Ishikawa (cell line): ENCODE data around the gene BEND6.

Source experiments
- CEBPB ChIP-seq: IDR thresholded peaks from 2 replicates; pipeline ENCODE4 v1.6.1; 2012
- CREB1 ChIP-seq: IDR thresholded peaks from 2 replicates; pipeline ENCODE4 v1.6.1; 2012; ENCODE audit warnings: low read depth
- EGR1 ChIP-seq: IDR thresholded peaks from 2 replicates; pipeline ENCODE4 v1.6.1; 2012
- EP300 ChIP-seq: IDR thresholded peaks from 2 replicates; pipeline ENCODE4 v1.6.1; 2012; ENCODE audit warnings: borderline replicate concordance
- FOXM1 ChIP-seq: IDR thresholded peaks from 2 replicates; pipeline ENCODE4 v1.6.1; 2012; ENCODE audit warnings: low read depth, borderline replicate concordance
- MAX ChIP-seq: IDR thresholded peaks from 2 replicates; pipeline ENCODE4 v1.6.1; 2012
- NFIC ChIP-seq: IDR thresholded peaks from 2 replicates; pipeline ENCODE4 v1.6.1; 2012
- RAD21 ChIP-seq: IDR thresholded peaks from 2 replicates; pipeline ENCODE4 v1.6.1; 2012; ENCODE audit warnings: low read depth
- REST ChIP-seq: IDR thresholded peaks from 2 replicates; pipeline ENCODE4 v1.6.1; 2012; ENCODE audit warnings: low read depth, mild to moderate bottlenecking
- TAF1 ChIP-seq: IDR thresholded peaks from 2 replicates; pipeline ENCODE4 v1.6.1; 2012; ENCODE audit warnings: low read depth, mild to moderate bottlenecking
- TCF12 ChIP-seq: IDR thresholded peaks from 2 replicates; pipeline ENCODE4 v1.6.1; 2012; ENCODE audit warnings: low read depth
- TEAD4 ChIP-seq: IDR thresholded peaks from 2 replicates; pipeline ENCODE4 v1.6.1; 2012
- USF1 ChIP-seq: IDR thresholded peaks from 2 replicates; pipeline ENCODE4 v1.6.1; 2012
- YY1 ChIP-seq: IDR thresholded peaks from 2 replicates; pipeline ENCODE4 v1.6.1; 2012; ENCODE audit warnings: low read depth
- ZBTB7A ChIP-seq: IDR thresholded peaks from 2 replicates; pipeline ENCODE4 v1.6.1; 2012; ENCODE audit warnings: low read depth

The BEND6 gene

GRCh38 chr6:57064809-57065208, 109.9 kb downstream of the BEND6 start:
- TF ChIP-seq FOXM1 = no peak
- TF ChIP-seq TAF1 = no peak
- no peak for TF ChIP-seq USF1
- TF ChIP-seq YY1 = no peak
- no peak for TF ChIP-seq EGR1
- no peak for TF ChIP-seq EP300
- TF ChIP-seq TCF12 = no peak
- TF ChIP-seq CREB1 = no peak
- no peak for TF ChIP-seq TEAD4
- no peak for TF ChIP-seq NFIC
- TF ChIP-seq ZBTB7A = no peak
- TF ChIP-seq RAD21 = no peak
- no peak for TF ChIP-seq MAX

- TF ChIP-seq USF1 (no peak), REST (no peak)
These were observed 113.2 kb downstream of the BEND6 start for GRCh38 chr6:57068061-57068460.

GRCh38 chr6:57069228-57069627, 114.3 kb downstream of the BEND6 start:
- TF ChIP-seq EP300 (no peak), TEAD4 (no peak), RAD21 (no peak), USF1 (no peak), EGR1 (no peak), MAX (no peak), CREB1 (no peak), ZBTB7A (no peak), TCF12 (no peak), CEBPB (no peak), REST (no peak), YY1 (no peak), NFIC (no peak), FOXM1 (no peak), TAF1 (no peak)

- TF ChIP-seq CREB1 (no peak), CEBPB (no peak), TAF1 (no peak), TEAD4 (no peak)
These were observed 115.0 kb downstream of the BEND6 start for GRCh38 chr6:57069920-57070331.

GRCh38 chr6:57072108-57072507, 117.2 kb downstream of the BEND6 start:
- TF ChIP-seq TEAD4 = no peak
- no peak for TF ChIP-seq FOXM1
- no peak for TF ChIP-seq RAD21
- no peak for TF ChIP-seq YY1
- no peak for TF ChIP-seq EP300
- TF ChIP-seq NFIC = no peak
- no peak for TF ChIP-seq ZBTB7A
- no peak for TF ChIP-seq CREB1

- no peak for TF ChIP-seq CREB1
- no peak for TF ChIP-seq RAD21
- TF ChIP-seq CEBPB = no peak
- no peak for TF ChIP-seq TCF12
- TF ChIP-seq USF1 = no peak
- TF ChIP-seq MAX = no peak
- no peak for TF ChIP-seq EGR1
- TF ChIP-seq YY1 = no peak
- TF ChIP-seq REST = no peak
- TF ChIP-seq TEAD4 = no peak
- TF ChIP-seq TAF1 = no peak
- no peak for TF ChIP-seq EP300
- no peak for TF ChIP-seq NFIC
- TF ChIP-seq FOXM1 = no peak
- TF ChIP-seq ZBTB7A = no peak
These were observed 119.5 kb downstream of the BEND6 start for GRCh38 chr6:57074383-57074782.
